ENCODE measurements around the gene GPRASP1.

GRCh38 chrX:102604327-102604726 lies 47.0 kb upstream of the GPRASP1 start:
- no peak for TF ChIP-seq CTCF (IDR thresholded peaks at IDR 0.05)
- no peak for TF ChIP-seq ZFX (IDR thresholded peaks at IDR 0.05; ENCODE audit: borderline replicate concordance)

Measured in 22Rv1 (cell line).